GM12865 (cell line): ENCODE measurements around the gene TIMM10.
"Not testable (repeated sequence)": the region's sequence is repeated elsewhere in the genome, so short reads cannot be mapped to it uniquely, and the experiment has no call there.

Experiments used
- DNase-seq: peaks from one replicate; pipeline ENCODE4 v3.0.0; 2010; ENCODE audit warnings: low read depth
- H3K4me3 ChIP-seq: 2 replicates; pipeline ENCODE4 v1.5.1; 2011; ENCODE audit warnings: mild to moderate bottlenecking, low read depth, low read length, control low read depth
- CTCF ChIP-seq: IDR thresholded peaks from 2 replicates; pipeline ENCODE4 v1.5.1; 2011; ENCODE audit warnings: low read length, control low read depth, low read depth, inconsistent platforms; ENCODE audit not compliant: insufficient read depth; ENCODE audit errors: missing control alignments

The TIMM10 gene

GRCh38 chr11:57542582-57542981, 12.0 kb upstream of the TIMM10 start:
- TF ChIP-seq CTCF = no peak
- no peak overlapping the region for H3K4me3 ChIP-seq
- no peak for DNase-seq

GRCh38 chr11:57541169-57541568, 10.6 kb upstream of the TIMM10 start:
- no peak for DNase-seq
- TF ChIP-seq CTCF = no peak
- H3K4me3 ChIP-seq = no peak overlapping the region

GRCh38 chr11:57539342-57539741, 8.8 kb upstream of the TIMM10 start:
- no peak overlapping the region for H3K4me3 ChIP-seq
- no peak for DNase-seq
- TF ChIP-seq CTCF = no peak

- no peak within 1 kb of the TSS for H3K4me3 ChIP-seq
- no peak for TF ChIP-seq CTCF
- DNase-seq = no peak
Observed at GRCh38 chr11:57536947-57537619, 6.5 kb upstream of the TIMM10 start, which contains the start of gene SMTNL1. Gene SMTNL1 (plus strand): TSS chr11:57537595. CDS start chr11:57542643, 5,048 bp downstream.

GRCh38 chr11:57534449-57534848, 3.9 kb upstream of the TIMM10 start:
- H3K4me3 ChIP-seq, DNase-seq: not testable (repeated sequence)

- H3K4me3 ChIP-seq = peak overlapping the region; percentile 94
- no peak for TF ChIP-seq CTCF
- DNase-seq = peak; percentile 18
Observed at GRCh38 chr11:57530215-57530595, 349 bp downstream of the TIMM10 start.

GRCh38 chr11:57529012-57529411, 1.5 kb downstream of the TIMM10 start:
- no peak for TF ChIP-seq CTCF
- no peak overlapping the region for H3K4me3 ChIP-seq
- no peak for DNase-seq
